ENCODE data around the gene PGBD1.

DNA sequence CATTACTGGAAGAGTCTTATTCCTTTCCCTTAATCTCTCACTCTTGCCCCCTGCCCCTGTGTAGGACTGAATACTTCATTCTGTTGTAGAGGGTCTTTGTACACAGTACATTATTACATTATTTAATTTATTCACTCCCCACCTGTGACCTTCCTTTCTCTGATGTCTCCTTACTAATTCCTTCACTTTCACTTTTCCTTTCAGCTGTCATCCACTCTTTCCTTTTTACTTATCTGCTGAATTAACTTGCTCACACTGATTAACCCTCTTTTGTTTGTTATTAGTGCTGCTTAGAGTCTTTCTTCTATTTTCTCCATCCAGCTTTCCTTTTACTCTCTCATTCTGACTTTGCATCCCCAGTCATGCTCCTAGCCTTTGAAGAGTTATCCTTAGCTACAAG lies 6.5 kb upstream of the PGBD1 start:
- TF ChIP-seq, protein P1, sequence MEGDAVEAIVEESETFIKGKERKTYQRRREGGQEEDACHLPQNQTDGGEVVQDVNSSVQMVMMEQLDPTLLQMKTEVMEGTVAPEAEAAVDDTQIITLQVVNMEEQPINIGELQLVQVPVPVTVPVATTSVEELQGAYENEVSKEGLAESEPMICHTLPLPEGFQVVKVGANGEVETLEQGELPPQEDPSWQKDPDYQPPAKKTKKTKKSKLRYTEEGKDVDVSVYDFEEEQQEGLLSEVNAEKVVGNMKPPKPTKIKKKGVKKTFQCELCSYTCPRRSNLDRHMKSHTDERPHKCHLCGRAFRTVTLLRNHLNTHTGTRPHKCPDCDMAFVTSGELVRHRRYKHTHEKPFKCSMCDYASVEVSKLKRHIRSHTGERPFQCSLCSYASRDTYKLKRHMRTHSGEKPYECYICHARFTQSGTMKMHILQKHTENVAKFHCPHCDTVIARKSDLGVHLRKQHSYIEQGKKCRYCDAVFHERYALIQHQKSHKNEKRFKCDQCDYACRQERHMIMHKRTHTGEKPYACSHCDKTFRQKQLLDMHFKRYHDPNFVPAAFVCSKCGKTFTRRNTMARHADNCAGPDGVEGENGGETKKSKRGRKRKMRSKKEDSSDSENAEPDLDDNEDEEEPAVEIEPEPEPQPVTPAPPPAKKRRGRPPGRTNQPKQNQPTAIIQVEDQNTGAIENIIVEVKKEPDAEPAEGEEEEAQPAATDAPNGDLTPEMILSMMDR (IDR thresholded peaks at IDR 0.05; ENCODE audit: low read length): no peak
- no peak for TF ChIP-seq EZH2 (IDR thresholded peaks at IDR 0.05; ENCODE audit: borderline replicate concordance, low read length)

All from OCI-LY1 (cell line).